ENCODE data around the gene FBXW2. TPM values are rescaled to one million over a fixed set of nuclear protein-coding genes. Genes with fewer than 3 reads are reported as not detected.

FBXW2 gene
- total RNA-seq, 2 experiments from 2014 or later = 80.5 to 87.8 TPM

GRCh38 chr9:120730654-120731514 lies 62.3 kb downstream of the FBXW2 start:
- peaks cover 25% of the 10 kb centered on the region for H3K4me1 Mint-ChIP-seq
- ATAC-seq (ENCODE audit: low read depth) (no peak), DNase-seq (no peak)
- no peak overlapping the region for H3K27ac Mint-ChIP-seq
- H3K27me3 Mint-ChIP-seq = no peaks in the 10 kb centered on the region
- POLR2A ChIA-PET = no interaction called here
- no peaks in the 10 kb centered on the region for H3K36me3 Mint-ChIP-seq
- H3K9me3 Mint-ChIP-seq = no peaks in the 10 kb centered on the region
- H3K4me3 Mint-ChIP-seq = no peak overlapping the region

- POLR2A ChIA-PET = no interaction called here
- Mint-ChIP-seq H3K4me1 (peaks cover 17% of the 10 kb centered on the region), H3K36me3 (no peaks in the 10 kb centered on the region), H3K9me3 (no peaks in the 10 kb centered on the region), H3K27ac (no peak overlapping the region), H3K4me3 (no peak overlapping the region), H3K27me3 (no peaks in the 10 kb centered on the region)
- ATAC-seq (ENCODE audit: low read depth) (no peak), DNase-seq (no peak)
Measured at GRCh38 chr9:120729791-120730241, 63.4 kb downstream of the FBXW2 start.

GRCh38 chr9:120726484-120726883 lies 66.7 kb downstream of the FBXW2 start:
- ATAC-seq (ENCODE audit: low read depth) = peak; percentile 75

GRCh38 chr9:120725907-120726306 lies 67.3 kb downstream of the FBXW2 start:
- H3K4me3 Mint-ChIP-seq = no peak overlapping the region
- POLR2A ChIA-PET = no interaction called here
- no peaks in the 10 kb centered on the region for H3K36me3 Mint-ChIP-seq
- no peaks in the 10 kb centered on the region for H3K9me3 Mint-ChIP-seq
- H3K27me3 Mint-ChIP-seq = no peaks in the 10 kb centered on the region
- H3K4me1 Mint-ChIP-seq = peaks cover 14% of the 10 kb centered on the region
- ATAC-seq (ENCODE audit: low read depth) (no peak), DNase-seq (no peak)
- no peak overlapping the region for H3K27ac Mint-ChIP-seq

More at GRCh38 chr9:120726484-120726883, 66.7 kb downstream of the FBXW2 start:
- peak overlapping the region; percentile 31 for H3K27ac Mint-ChIP-seq
- no peak overlapping the region for H3K4me3 Mint-ChIP-seq
- no peaks in the 10 kb centered on the region for H3K36me3 Mint-ChIP-seq
- DNase-seq = no peak
- H3K9me3 Mint-ChIP-seq = no peaks in the 10 kb centered on the region
- H3K4me1 Mint-ChIP-seq = peaks cover 14% of the 10 kb centered on the region
- POLR2A ChIA-PET = no interaction called here
- H3K27me3 Mint-ChIP-seq = no peaks in the 10 kb centered on the region

- Mint-ChIP-seq H3K27me3 (no peaks in the 10 kb centered on the region), H3K27ac (no peak overlapping the region), H3K36me3 (no peaks in the 10 kb centered on the region), H3K4me1 (peaks cover 14% of the 10 kb centered on the region), H3K9me3 (no peaks in the 10 kb centered on the region), H3K4me3 (no peak overlapping the region)
- ATAC-seq (ENCODE audit: low read depth) (no peak), DNase-seq (no peak)
- POLR2A ChIA-PET = interaction anchor here (1.1 kb wide), 1 partner anchor 10 kb away, joined by 4 read pairs; the partner anchor contains the start of gene MEGF9
Measured at GRCh38 chr9:120724757-120725400, 68.3 kb downstream of the FBXW2 start.

GRCh38 chr9:120723565-120723964 lies 69.7 kb downstream of the FBXW2 start:
- POLR2A ChIA-PET = no interaction called here
- Mint-ChIP-seq H3K4me1 (peaks cover 12% of the 10 kb centered on the region), H3K4me3 (no peak overlapping the region), H3K27ac (no peak overlapping the region), H3K9me3 (no peaks in the 10 kb centered on the region), H3K36me3 (no peaks in the 10 kb centered on the region), H3K27me3 (no peaks in the 10 kb centered on the region)
- ATAC-seq (ENCODE audit: low read depth) = no peak
- no peak for DNase-seq

- no peak overlapping the region for H3K27ac Mint-ChIP-seq
- POLR2A ChIA-PET = no interaction called here
Measured at GRCh38 chr9:120720404-120720803, 72.8 kb downstream of the FBXW2 start.

GRCh38 chr9:120718316-120718715 lies 74.9 kb downstream of the FBXW2 start:
- H3K27me3 Mint-ChIP-seq = no peaks in the 10 kb centered on the region
- ATAC-seq (ENCODE audit: low read depth) = no peak

More at GRCh38 chr9:120720404-120720803, 72.8 kb downstream of the FBXW2 start:
- Mint-ChIP-seq H3K9me3 (no peaks in the 10 kb centered on the region), H3K4me1 (no peaks in the 10 kb centered on the region), H3K27me3 (no peaks in the 10 kb centered on the region), H3K36me3 (no peaks in the 10 kb centered on the region), H3K4me3 (no peak overlapping the region)
- ATAC-seq (ENCODE audit: low read depth) = no peak
- DNase-seq = no peak

GRCh38 chr9:120717176-120717575 lies 76.0 kb downstream of the FBXW2 start:
- DNase-seq (no peak), ATAC-seq (ENCODE audit: low read depth) (no peak)
- Mint-ChIP-seq H3K27me3 (no peaks in the 10 kb centered on the region), H3K27ac (no peak overlapping the region), H3K36me3 (no peaks in the 10 kb centered on the region), H3K9me3 (no peaks in the 10 kb centered on the region), H3K4me1 (peaks cover 13% of the 10 kb centered on the region), H3K4me3 (no peak overlapping the region)
- POLR2A ChIA-PET = no interaction called here

More at GRCh38 chr9:120718316-120718715, 74.9 kb downstream of the FBXW2 start:
- DNase-seq = no peak
- Mint-ChIP-seq H3K9me3 (no peaks in the 10 kb centered on the region), H3K27ac (no peak overlapping the region), H3K4me3 (no peak overlapping the region), H3K4me1 (peaks cover 3% of the 10 kb centered on the region), H3K36me3 (no peaks in the 10 kb centered on the region)
- POLR2A ChIA-PET = no interaction called here

GRCh38 chr9:120716483-120716882 lies 76.7 kb downstream of the FBXW2 start:
- H3K27ac Mint-ChIP-seq = no peak overlapping the region
- DNase-seq = no peak
- POLR2A ChIA-PET = no interaction called here
- H3K36me3 Mint-ChIP-seq = no peaks in the 10 kb centered on the region
- no peak for ATAC-seq (ENCODE audit: low read depth)
- H3K9me3 Mint-ChIP-seq = no peaks in the 10 kb centered on the region
- H3K4me3 Mint-ChIP-seq = no peak overlapping the region
- H3K4me1 Mint-ChIP-seq = peaks cover 20% of the 10 kb centered on the region
- H3K27me3 Mint-ChIP-seq = no peaks in the 10 kb centered on the region

- POLR2A ChIA-PET = interaction anchor here (1.1 to 1.9 kb wide), 3 partner anchors 60 to 486 kb away, joined by 3 to 6 read pairs (median 4); partner anchors contain the start of gene RAB14
- Mint-ChIP-seq H3K4me1 (peaks cover 30% of the 10 kb centered on the region), H3K9me3 (no peaks in the 10 kb centered on the region), H3K27ac (no peak overlapping the region), H3K36me3 (no peaks in the 10 kb centered on the region), H3K27me3 (no peaks in the 10 kb centered on the region), H3K4me3 (peak overlapping the region; percentile 80)
- ATAC-seq (ENCODE audit: low read depth) = no peak
- no peak for DNase-seq
Measured at GRCh38 chr9:120715389-120715924, 77.8 kb downstream of the FBXW2 start.

GRCh38 chr9:120714846-120715388 lies 78.3 kb downstream of the FBXW2 start:
- no peaks in the 10 kb centered on the region for H3K9me3 Mint-ChIP-seq
- H3K36me3 Mint-ChIP-seq = no peaks in the 10 kb centered on the region
- no peaks in the 10 kb centered on the region for H3K27me3 Mint-ChIP-seq
- peaks cover 35% of the 10 kb centered on the region for H3K4me1 Mint-ChIP-seq
- no peak for ATAC-seq (ENCODE audit: low read depth)
- peak overlapping the region; percentile 80 for H3K4me3 Mint-ChIP-seq
- no peak for DNase-seq
- POLR2A ChIA-PET = interaction anchor here (1.0 to 1.9 kb wide), 4 partner anchors 10 to 487 kb away, joined by 3 to 6 read pairs (median 4); partner anchors contain the start of gene RAB14
- H3K27ac Mint-ChIP-seq = peak overlapping the region; percentile 80
